Adrenal gland (tissue), 19 donors: ENCODE measurements around the gene NFATC3. TPM values are rescaled to one million over a fixed set of nuclear protein-coding genes. Genes with fewer than 3 reads are reported as not detected.

ENCODE experiments used
- DNase-seq, 7 donors: peaks; one replicate each; pipeline ENCODE4 v3.0.0-alpha.2; 2019 to 2020
- H3K27ac ChIP-seq, 5 donors: fragments of 200-600 bp; sonication (generic) in 4 of 5; 1 replicate in 3 of 5; 2 replicates in 2 of 5; pipeline versions ENCODE4 v1.5.1 to v1.8.0; 2016 to 2020; ENCODE audit warnings: mild to moderate bottlenecking in 1 of 5
- H3K27me3 ChIP-seq: fragments of 200-600 bp; 2 replicates; pipeline ENCODE4 v1.8.0; 2021
- H3K36me3 ChIP-seq, 2 donors: fragments of 200-600 bp; replicated peaks in 1 of 2; 1 replicate in 1 of 2; 2 replicates in 1 of 2; pipeline versions ENCODE4 v1.5.1 to v1.8.0; 2018 to 2022
- H3K4me1 ChIP-seq, 2 donors: fragments of 200-600 bp; replicated peaks in 1 of 2; 1 replicate in 1 of 2; 2 replicates in 1 of 2; pipeline versions ENCODE4 v1.5.1 to v1.8.0; 2018 to 2021
- H3K4me3 ChIP-seq, 4 donors: fragments of 200-600 bp; sonication (generic) in 3 of 4; one replicate each; pipeline ENCODE4 v1.5.1; 2016 to 2018
- H3K9me3 ChIP-seq, 3 donors: fragments of 200-600 bp; sonication (generic) in 1 of 3; replicated peaks in 1 of 3; 1 replicate in 2 of 3; 2 replicates in 1 of 3; pipeline versions ENCODE4 v1.5.1 to v1.8.0; 2016 to 2021
- POLR2A ChIP-seq, 2 donors: fragments of 450-650 bp; IDR thresholded peaks; one replicate each; pipeline ENCODE4 v1.6.1; 2017; ENCODE audit warnings: antibody characterized with exemption in 2 of 2, mild to moderate bottlenecking in 2 of 2, moderate library complexity in 1 of 2
- WGBS, 4 donors: extraction: QIAGEN DNeasy Blood & Tissue Kit in 2 of 4; methylation state at CpG; one replicate each; pipeline versions ENCODE4 v1.1.5 to v1.1.7; 2013 to 2017; 5-methylcytosine and 5-hydroxymethylcytosine counted together
- intact Hi-C, 2 donors: fragments of 100-400 bp; cut with DNase I; formaldehyde crosslinking; loops; one replicate each; pipeline versions ENCODE4 v1.14.1 to v1.15.0; 2022 to 2023
- long read RNA-seq, 10 donors: library from polyadenylated mRNA in 3 of 10; unstranded in 2 of 10; stranded (forward) in 1 of 10; transcript quantifications; one replicate each; pipeline ENCODE4 v2.0.0 and lab custom pipeline, GENCODE V29; 2021 to 2026
- polyA plus RNA-seq, 3 donors: library from polyadenylated mRNA; stranded (reverse); fragments of 200-250 nt in 2 of 3; fragments of 350-450 nt in 1 of 3; fragmentation: Illumina TruSeq in 1 of 3; extraction: RNeasy Lipid Tissue Mini Kit (QIAGEN cat#74804) in 1 of 3; gene quantifications; one replicate each; pipeline ENCODE4 v1.2.3, GENCODE V29; 2013 to 2014
- total RNA-seq, 9 donors: library from RNA; depleted of rRNA in 4 of 9; stranded (reverse); fragments of >200 nt in 4 of 9; fragments of 120-200 nt in 1 of 9; fragmentation: NEBNext Ultra II Directional in 1 of 9; extraction: Animal tissue kit (Norgen Biotek cat#: 25700) in 1 of 9; gene quantifications; one replicate each; pipeline versions ENCODE4 v1.1.0 to v1.2.4, GENCODE V29; 2013 to 2023
- TF ChIP-seq, protein P1 (sequence below), 6 experiments: fragments of 450-650 bp in 4 of 6; fragments of 200-600 bp in 2 of 6; sonication (generic) in 1 of 6; IDR thresholded peaks; 1 replicate in 5 of 6; 2 replicates in 1 of 6; pipeline versions ENCODE4 v1.5.1 to v1.8.0; 2016 to 2021; ENCODE audit warnings: antibody characterized with exemption in 6 of 6, mild to moderate bottlenecking in 2 of 6, moderate library complexity in 1 of 6
- donor health status: healthy with polysubstance abuse.
- donor health status: Bipolar disorder and iron deficiency.
- donor health status: DM: yes; HTN: yes; CAD: no.
- donor health status: DM: no; HTN: no; CAD: no.
- donor health status: DM: no; HTN: no; CAD: no.
- donor health status: DM: yes; HTN: yes; CAD: no.

NFATC3 gene
- total RNA-seq: 10 to 100 TPM; 26.6 to 81.2 (median 36.2) TPM
- 10 to 100 TPM in 2 of 3 donors, 1 to 10 TPM in 1; 6.6 to 20.3 (median 11.6) TPM for polyA plus RNA-seq
- long read RNA-seq, donor 1, partial matches to known transcripts: 5 of 5 reads
- long read RNA-seq, donor 1, other reads (novel, unspliced or antisense): 0 of 5 reads
- long read RNA-seq, donor 2: 0 reads
- long read RNA-seq, donor 3: 0 reads
- long read RNA-seq, donor 4, full-length matches to known transcripts: 2 of 7 reads
- long read RNA-seq, donor 4, partial matches to known transcripts: 2 of 7 reads
- long read RNA-seq, donor 4, other reads (novel, unspliced or antisense): 3 of 7 reads
- long read RNA-seq, donor 5, full-length matches to known transcripts: 24 of 30 reads
- long read RNA-seq, donor 5, partial matches to known transcripts: 4 of 30 reads
- long read RNA-seq, donor 5, other reads (novel, unspliced or antisense): 2 of 30 reads
- long read RNA-seq, donor 6, full-length matches to known transcripts: 1 of 2 reads
- long read RNA-seq, donor 6, partial matches to known transcripts: 1 of 2 reads
- long read RNA-seq, donor 6, other reads (novel, unspliced or antisense): 0 of 2 reads
- long read RNA-seq, donor 7, partial matches to known transcripts: 0 of 2 reads
- long read RNA-seq, donor 7, other reads (novel, unspliced or antisense): 0 of 2 reads
- long read RNA-seq, donor 8, full-length matches to known transcripts: 2 of 9 reads
- long read RNA-seq, donor 8, partial matches to known transcripts: 7 of 9 reads
- long read RNA-seq, donor 8, other reads (novel, unspliced or antisense): 0 of 9 reads
- long read RNA-seq, donor 9: 0 reads
- long read RNA-seq, donor 10: 0 reads

DNA sequence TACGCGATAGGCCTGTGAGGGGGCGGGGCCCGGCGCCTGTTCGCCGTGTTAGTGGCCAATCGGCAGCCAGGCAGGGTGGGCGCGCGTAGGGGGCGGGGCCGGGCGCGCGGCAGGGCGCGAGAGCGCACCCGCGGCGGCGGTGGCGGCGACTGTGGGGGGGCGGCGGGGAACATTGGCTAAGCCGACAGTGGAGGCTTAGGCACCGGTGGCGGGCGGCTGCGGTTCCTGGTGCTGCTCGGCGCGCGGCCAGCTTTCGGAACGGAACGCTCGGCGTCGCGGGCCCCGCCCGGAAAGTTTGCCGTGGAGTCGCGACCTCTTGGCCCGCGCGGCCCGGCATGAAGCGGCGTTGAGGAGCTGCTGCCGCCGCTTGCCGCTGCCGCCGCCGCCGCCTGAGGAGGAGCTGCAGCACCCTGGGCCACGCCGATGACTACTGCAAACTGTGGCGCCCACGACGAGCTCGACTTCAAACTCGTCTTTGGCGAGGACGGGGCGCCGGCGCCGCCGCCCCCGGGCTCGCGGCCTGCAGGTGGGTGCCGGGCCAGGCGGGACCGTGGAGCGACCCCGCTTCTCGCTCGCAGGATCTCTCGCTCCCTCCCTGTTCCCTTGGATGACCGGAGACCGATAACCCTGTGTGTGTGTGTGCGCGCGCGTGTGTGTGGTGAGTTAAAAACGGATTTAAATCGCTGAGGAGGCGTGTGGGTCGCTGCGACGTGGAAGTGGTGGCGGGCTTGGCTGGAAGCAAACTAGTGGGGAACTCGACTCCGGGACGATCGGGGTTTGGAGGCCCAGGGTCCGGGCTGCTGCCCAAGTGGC lies at the start of gene NFATC3:
Gene NFATC3, plus strand, starts transcription at position 112 of the 813 bp plus-strand sequence. Its CDS starts 312 bp downstream, at position 424.
- DNase-seq: peak; percentile 99
- no peaks in the 10 kb centered on the region for H3K36me3 ChIP-seq
- H3K27me3 ChIP-seq: no peaks in the 10 kb centered on the region
- H3K4me3 ChIP-seq: peak within 1 kb of the TSS; percentile 56 to 97 (median 91)
- peak within 1 kb of the TSS; percentile 90 to 99 (median 98) for H3K27ac ChIP-seq
- H3K9me3 ChIP-seq: no peaks in the 10 kb centered on the region
- 0 to 1% (median 0%) methylated on average over 5 to 104 of the region's 104 CpGs for WGBS, 4 donors
- intact Hi-C loops: no loop called here
- peaks cover 23 to 77% of the 10 kb centered on the region in 2 donors for H3K4me1 ChIP-seq
- TF ChIP-seq, protein P1, sequence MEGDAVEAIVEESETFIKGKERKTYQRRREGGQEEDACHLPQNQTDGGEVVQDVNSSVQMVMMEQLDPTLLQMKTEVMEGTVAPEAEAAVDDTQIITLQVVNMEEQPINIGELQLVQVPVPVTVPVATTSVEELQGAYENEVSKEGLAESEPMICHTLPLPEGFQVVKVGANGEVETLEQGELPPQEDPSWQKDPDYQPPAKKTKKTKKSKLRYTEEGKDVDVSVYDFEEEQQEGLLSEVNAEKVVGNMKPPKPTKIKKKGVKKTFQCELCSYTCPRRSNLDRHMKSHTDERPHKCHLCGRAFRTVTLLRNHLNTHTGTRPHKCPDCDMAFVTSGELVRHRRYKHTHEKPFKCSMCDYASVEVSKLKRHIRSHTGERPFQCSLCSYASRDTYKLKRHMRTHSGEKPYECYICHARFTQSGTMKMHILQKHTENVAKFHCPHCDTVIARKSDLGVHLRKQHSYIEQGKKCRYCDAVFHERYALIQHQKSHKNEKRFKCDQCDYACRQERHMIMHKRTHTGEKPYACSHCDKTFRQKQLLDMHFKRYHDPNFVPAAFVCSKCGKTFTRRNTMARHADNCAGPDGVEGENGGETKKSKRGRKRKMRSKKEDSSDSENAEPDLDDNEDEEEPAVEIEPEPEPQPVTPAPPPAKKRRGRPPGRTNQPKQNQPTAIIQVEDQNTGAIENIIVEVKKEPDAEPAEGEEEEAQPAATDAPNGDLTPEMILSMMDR (IDR thresholded peaks at IDR 0.05): no peak
- TF ChIP-seq POLR2A (IDR thresholded peaks at IDR 0.05): peak; percentile 52 to 82

DNA sequence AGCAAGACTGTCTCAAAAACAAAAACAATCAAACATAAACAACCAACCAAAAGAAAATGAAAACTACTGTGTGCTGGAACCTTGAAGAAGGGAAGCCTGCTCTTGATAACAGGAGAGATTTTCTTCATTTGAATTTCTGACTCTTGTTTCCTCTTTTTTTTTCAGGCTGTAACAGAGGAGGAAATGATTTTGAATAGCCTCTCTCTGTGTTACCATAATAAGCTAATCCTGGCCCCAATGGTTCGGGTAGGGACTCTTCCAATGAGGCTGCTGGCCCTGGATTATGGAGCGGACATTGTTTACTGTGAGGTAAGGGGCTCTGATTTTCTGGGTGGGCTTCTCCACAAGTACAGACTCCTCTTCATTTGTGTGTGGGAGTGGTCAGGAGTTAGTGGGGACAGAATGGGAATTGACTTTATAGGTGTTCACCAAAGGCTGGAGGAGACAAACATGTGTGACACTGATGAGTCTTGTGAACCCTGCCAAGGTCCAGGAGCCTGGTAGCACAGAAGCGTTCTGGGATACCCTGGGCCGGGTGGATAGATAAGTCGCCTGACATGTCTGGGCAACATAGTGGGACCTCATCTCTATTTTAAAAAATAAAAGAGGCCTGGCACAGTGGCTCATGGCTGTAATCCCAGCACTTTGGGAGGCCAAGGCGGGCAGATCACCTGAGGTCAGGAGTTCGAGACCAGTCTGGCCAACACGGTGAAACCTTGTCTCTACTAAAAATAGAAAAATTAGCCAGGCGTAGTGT lies 47.2 kb upstream of the NFATC3 start:
- Histone ChIP-seq H3K4me1 (no peaks in the 10 kb centered on the region), H3K4me3 (no peak overlapping the region), H3K27ac (no peak overlapping the region), H3K36me3 (no peaks in the 10 kb centered on the region), H3K27me3 (no peaks in the 10 kb centered on the region), H3K9me3 (no peaks in the 10 kb centered on the region)
- DNase-seq: no peak
- intact Hi-C loops: loop anchor here (10.0 kb wide), 2 partner anchors 223 to 363 kb away; no protein-coding TSS in a partner anchor
- 87 to 93% (median 90%) methylated on average over 9 of the region's 9 CpGs for WGBS, 4 donors
- TF ChIP-seq POLR2A (IDR thresholded peaks at IDR 0.05): no peak
- TF ChIP-seq, protein P1 (IDR thresholded peaks at IDR 0.05): no peak

DNA sequence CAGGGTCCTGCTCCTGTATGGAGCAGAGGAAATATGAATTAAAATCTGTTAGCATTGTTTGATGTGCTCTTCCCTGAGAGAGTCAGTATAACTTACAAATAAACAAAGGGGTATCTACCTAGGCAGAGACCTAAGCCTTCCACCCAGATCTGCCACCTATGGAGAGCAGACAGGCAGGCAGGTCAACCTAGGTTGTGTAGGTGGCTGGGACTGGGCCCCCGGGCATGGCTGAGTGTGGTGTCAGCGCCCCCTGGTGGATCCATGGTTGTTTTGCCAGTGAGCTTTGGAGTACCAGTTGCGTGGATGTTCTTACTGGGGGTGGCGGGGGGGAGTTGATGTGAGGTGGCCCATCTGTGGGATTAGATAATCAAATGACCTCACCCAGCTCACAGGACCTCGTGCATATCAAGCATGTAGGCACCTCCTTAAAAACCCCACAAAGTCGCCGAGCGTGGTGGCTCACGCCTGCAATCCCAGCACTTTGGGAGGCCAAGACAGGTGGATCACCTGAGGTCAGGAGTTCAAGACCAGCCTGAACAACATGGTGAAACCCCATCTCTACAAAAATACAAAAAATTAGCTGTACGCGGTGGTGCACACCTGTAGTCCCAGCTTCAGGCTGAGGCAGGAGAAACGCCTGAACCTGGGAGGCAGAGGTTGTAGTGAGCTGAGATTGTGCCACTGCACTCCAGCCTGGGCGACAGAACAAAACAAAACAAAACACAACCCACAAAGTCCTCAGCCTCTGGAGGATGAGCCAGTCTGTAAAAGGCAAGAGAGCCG lies 44.5 kb upstream of the NFATC3 start:
- TF ChIP-seq, protein P1 (IDR thresholded peaks at IDR 0.05): peak; percentile 75 to 90 (median 78)
- no peak for TF ChIP-seq POLR2A (IDR thresholded peaks at IDR 0.05)
- Histone ChIP-seq H3K4me3 (no peak overlapping the region), H3K27ac (no peak overlapping the region), H3K4me1 (no peaks in the 10 kb centered on the region), H3K36me3 (no peaks in the 10 kb centered on the region), H3K27me3 (no peaks in the 10 kb centered on the region), H3K9me3 (no peaks in the 10 kb centered on the region)
- intact Hi-C loops: loop anchor here in 1 of 2 donors (10.0 kb wide), 1 partner anchor 46 kb away; the partner anchor contains the start of gene DPEP2
- DNase-seq: peak; percentile 78 to 92 (median 81)
- WGBS, 4 donors: 47 to 87% (median 65%) methylated on average over 6 to 14 of the region's 14 CpGs
